Measurements from ENCODE around the gene AMFR. TPM values are rescaled to one million over a fixed set of nuclear protein-coding genes. Genes with fewer than 3 reads are reported as not detected.

Gene AMFR
- total and polyA plus RNA-seq, 8 donors = 16.8 to 254 (median 68.2) TPM

DNA sequence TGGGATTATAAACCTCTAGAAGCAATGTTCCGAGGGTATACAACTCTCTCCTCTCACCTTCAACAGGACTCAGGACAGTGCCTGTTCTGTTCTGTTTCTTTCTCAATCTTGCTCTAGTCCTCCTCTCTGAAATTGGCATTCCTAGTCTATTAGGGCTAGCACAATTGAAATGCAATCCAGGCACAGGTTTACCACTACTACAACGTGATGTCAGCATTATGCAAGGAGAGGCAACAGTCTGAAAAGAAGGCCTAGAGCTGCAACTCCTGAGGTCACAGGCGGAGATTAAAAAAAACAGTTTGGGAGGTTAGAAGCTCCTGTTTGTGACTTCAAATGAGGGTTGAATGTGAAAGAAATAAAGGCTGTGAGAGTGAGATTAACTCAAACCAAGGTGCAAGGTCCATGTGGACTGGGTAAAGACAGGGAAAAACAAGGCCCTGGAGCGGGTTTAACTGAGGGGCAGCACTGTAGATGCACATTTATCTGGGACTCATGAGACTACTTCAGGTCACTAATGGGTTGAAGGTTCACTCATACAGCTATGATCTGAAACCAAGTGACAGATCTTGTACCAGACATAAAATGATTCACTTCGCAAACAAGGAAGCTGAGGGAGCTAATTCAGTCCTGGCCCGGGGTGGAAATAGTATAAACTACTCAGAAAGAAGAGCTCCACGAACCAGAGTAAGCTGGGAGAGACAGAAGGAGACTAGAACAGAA lies 16.8 kb downstream of the AMFR start:
- no peak for TF ChIP-seq POLR2A (IDR thresholded peaks at IDR 0.05)
- no peak for TF ChIP-seq POLR2AphosphoS5 (IDR thresholded peaks at IDR 0.05)
- TF ChIP-seq, protein P1, sequence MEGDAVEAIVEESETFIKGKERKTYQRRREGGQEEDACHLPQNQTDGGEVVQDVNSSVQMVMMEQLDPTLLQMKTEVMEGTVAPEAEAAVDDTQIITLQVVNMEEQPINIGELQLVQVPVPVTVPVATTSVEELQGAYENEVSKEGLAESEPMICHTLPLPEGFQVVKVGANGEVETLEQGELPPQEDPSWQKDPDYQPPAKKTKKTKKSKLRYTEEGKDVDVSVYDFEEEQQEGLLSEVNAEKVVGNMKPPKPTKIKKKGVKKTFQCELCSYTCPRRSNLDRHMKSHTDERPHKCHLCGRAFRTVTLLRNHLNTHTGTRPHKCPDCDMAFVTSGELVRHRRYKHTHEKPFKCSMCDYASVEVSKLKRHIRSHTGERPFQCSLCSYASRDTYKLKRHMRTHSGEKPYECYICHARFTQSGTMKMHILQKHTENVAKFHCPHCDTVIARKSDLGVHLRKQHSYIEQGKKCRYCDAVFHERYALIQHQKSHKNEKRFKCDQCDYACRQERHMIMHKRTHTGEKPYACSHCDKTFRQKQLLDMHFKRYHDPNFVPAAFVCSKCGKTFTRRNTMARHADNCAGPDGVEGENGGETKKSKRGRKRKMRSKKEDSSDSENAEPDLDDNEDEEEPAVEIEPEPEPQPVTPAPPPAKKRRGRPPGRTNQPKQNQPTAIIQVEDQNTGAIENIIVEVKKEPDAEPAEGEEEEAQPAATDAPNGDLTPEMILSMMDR (IDR thresholded peaks at IDR 0.05) = no peak
- TF ChIP-seq EP300 (IDR thresholded peaks at IDR 0.05) = no peak
- Histone ChIP-seq H3K4me3 (no peak overlapping the region), H3K4me1 (peaks cover 0 to 8% (median 0%) of the 10 kb centered on the region in 4 donors), H3K27ac (peak overlapping the region in 3 of 5 donors; percentile 12 to 62 (median 51)), H3K27me3 (no peaks in the 10 kb centered on the region), H3K36me3 (peaks cover 16 to 88% (median 77%) of the 10 kb centered on the region in 4 donors), H3K9me3 (no peaks in the 10 kb centered on the region)
- 70 to 79% (median 76%) methylated on average over 7 of the region's 7 CpGs for WGBS, 5 donors
- DNase-seq = peak in 1 of 2 donors; percentile 59
- intact Hi-C loops (cut with DNase I; ENCODE audit: low total_unique reads) = no loop called here

DNA sequence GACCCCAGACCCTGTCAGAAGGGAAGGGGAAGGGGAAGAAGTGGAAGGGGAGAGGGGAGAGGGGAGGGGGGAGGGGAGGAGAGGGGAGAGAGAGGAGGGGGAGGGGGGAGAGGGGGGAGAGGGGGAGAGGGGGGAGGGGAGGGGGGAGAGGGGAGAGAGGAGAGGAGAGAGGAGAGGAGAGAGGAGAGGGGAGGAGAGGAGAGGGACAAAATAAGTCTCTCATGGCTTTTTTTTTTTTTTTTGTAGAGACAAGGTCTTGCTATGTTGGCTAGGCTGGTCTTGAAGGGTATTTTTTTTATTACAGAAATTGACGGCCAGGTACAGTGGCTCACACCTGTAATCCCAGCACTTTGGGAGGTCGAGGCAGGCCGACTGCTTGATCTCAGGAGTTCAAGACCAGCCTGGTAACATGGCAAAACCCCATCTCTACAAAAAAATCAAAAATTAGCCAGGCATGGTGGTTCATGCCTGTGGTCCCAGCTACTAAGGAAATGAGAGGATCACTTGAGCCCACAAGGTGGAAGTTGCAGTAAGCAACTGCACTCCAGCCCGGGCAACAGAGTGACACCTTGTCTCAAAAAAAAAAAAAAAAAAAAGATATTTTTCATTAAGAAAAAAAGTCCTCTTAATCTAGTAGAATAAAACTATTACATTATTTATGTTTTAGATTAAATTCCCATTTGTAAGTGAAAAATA lies 19.2 kb downstream of the AMFR start:
- Histone ChIP-seq H3K27ac (no peak overlapping the region), H3K4me1 (peaks cover 0 to 8% (median 0%) of the 10 kb centered on the region in 4 donors), H3K27me3 (no peaks in the 10 kb centered on the region), H3K9me3 (no peaks in the 10 kb centered on the region), H3K36me3 (peaks cover 34 to 88% (median 78%) of the 10 kb centered on the region in 4 donors), H3K4me3 (no peak overlapping the region)
- 77 to 95% (median 82%) methylated on average over 4 of the region's 4 CpGs for WGBS, 5 donors
- intact Hi-C loops (cut with DNase I; ENCODE audit: low total_unique reads) = no loop called here
- TF ChIP-seq POLR2AphosphoS5 (IDR thresholded peaks at IDR 0.05) = no peak
- no peak for TF ChIP-seq EP300 (IDR thresholded peaks at IDR 0.05)
- TF ChIP-seq, protein P1 (IDR thresholded peaks at IDR 0.05) = no peak
- TF ChIP-seq POLR2A (IDR thresholded peaks at IDR 0.05) = no peak
- DNase-seq = no peak

DNA sequence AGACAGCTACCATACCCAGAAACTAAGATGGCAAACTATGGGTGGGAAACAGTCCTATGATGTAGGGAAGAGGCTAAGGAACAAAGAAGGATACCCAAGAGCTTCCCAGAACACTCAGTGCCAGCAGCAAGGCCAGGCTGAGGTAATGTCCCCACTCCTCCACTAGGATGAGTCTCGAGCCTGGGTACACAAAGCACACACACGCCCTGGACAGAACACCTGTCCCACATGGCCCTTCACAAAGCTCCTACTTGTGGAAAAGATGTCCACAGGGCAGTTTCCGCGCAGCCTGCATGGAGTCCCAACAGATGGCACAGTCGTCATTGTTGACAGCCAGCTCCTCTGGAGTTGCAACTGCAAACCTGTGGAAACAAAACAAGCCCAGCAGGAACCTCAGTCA lies 23.9 kb downstream of the AMFR start:
- no peaks in the 10 kb centered on the region for H3K4me1 ChIP-seq
- no peak overlapping the region for H3K27ac ChIP-seq
- peaks cover 35 to 80% (median 77%) of the 10 kb centered on the region in 4 donors for H3K36me3 ChIP-seq
- DNase-seq = no peak
- TF ChIP-seq, protein P1 (IDR thresholded peaks at IDR 0.05) = no peak
- TF ChIP-seq POLR2AphosphoS5 (IDR thresholded peaks at IDR 0.05) = no peak
- no peak for TF ChIP-seq POLR2A (IDR thresholded peaks at IDR 0.05)
- TF ChIP-seq EP300 (IDR thresholded peaks at IDR 0.05) = no peak
- no peak overlapping the region for H3K4me3 ChIP-seq
- intact Hi-C loops (cut with DNase I; ENCODE audit: low total_unique reads) = no loop called here
- no peaks in the 10 kb centered on the region for H3K27me3 ChIP-seq
- WGBS, 5 donors = 81 to 91% (median 90%) methylated on average over 5 of the region's 5 CpGs
- H3K9me3 ChIP-seq = no peaks in the 10 kb centered on the region

DNA sequence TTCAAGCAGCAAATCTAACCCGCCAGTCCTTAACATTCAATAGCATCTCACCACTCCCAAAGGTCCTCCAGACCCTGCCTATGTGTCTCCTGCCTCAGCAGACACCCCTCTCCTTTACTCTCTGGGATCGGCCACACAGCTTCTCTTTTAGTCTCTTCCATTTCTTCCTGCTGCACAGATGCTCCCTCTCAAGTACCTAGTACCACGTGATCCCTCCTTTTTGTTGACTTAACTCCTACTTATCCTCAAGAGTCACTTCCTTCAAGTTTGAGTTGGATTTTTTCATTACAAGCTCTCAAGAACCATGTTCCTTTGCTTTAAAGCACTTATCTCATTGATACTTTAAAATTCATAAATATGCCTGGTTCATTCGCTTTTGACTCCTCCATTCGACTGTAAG lies 24.9 kb downstream of the AMFR start:
- TF ChIP-seq EP300 (IDR thresholded peaks at IDR 0.05) (no peak), POLR2A (IDR thresholded peaks at IDR 0.05) (no peak)
- Histone ChIP-seq H3K9me3 (no peaks in the 10 kb centered on the region), H3K4me3 (no peak overlapping the region), H3K27me3 (no peaks in the 10 kb centered on the region), H3K36me3 (peaks cover 35 to 78% (median 75%) of the 10 kb centered on the region in 4 donors), H3K27ac (no peak overlapping the region), H3K4me1 (no peaks in the 10 kb centered on the region)
- DNase-seq = no peak
- intact Hi-C loops (cut with DNase I; ENCODE audit: low total_unique reads) = no loop called here
- 70 to 90% (median 76%) methylated on average over 5 of the region's 5 CpGs for WGBS, 5 donors

Measured in stomach (tissue), 9 donors.